ENCODE data around the gene CFAP43.

DNA sequence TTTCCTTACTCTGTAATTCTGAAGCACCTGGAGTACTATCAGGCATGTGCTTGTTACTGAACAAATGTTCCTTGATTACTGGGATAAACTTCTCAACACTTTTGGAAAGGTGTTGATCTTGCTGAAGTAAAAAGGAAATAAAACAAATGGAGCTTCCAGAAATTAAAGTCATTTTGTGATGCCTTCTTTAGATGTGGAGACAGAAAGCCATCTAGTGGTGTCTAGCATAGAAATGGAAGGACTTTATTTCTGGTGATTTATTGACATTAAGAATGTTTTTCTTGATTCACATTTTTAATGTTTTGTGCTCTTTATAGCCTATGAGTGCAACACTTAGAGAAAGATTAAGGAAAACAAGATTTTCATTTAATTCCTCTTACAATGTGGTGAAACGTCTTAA is 108.8 kb downstream of the CFAP43 start:
- TF ChIP-seq, protein P1, sequence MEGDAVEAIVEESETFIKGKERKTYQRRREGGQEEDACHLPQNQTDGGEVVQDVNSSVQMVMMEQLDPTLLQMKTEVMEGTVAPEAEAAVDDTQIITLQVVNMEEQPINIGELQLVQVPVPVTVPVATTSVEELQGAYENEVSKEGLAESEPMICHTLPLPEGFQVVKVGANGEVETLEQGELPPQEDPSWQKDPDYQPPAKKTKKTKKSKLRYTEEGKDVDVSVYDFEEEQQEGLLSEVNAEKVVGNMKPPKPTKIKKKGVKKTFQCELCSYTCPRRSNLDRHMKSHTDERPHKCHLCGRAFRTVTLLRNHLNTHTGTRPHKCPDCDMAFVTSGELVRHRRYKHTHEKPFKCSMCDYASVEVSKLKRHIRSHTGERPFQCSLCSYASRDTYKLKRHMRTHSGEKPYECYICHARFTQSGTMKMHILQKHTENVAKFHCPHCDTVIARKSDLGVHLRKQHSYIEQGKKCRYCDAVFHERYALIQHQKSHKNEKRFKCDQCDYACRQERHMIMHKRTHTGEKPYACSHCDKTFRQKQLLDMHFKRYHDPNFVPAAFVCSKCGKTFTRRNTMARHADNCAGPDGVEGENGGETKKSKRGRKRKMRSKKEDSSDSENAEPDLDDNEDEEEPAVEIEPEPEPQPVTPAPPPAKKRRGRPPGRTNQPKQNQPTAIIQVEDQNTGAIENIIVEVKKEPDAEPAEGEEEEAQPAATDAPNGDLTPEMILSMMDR (IDR thresholded peaks at IDR 0.05): no peak
- TF ChIP-seq ZNF263 (CRISPR knock-in tag; IDR thresholded peaks at IDR 0.05; ENCODE audit: low read depth) (no peak), ELF4 (CRISPR knock-in tag; IDR thresholded peaks at IDR 0.05; ENCODE audit: low read depth) (no peak)
- TF ChIP-seq, protein P2, sequence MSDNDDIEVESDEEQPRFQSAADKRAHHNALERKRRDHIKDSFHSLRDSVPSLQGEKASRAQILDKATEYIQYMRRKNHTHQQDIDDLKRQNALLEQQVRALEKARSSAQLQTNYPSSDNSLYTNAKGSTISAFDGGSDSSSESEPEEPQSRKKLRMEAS (CRISPR knock-in tag; IDR thresholded peaks at IDR 0.05): no peak
- TF ChIP-seq, protein P3, sequence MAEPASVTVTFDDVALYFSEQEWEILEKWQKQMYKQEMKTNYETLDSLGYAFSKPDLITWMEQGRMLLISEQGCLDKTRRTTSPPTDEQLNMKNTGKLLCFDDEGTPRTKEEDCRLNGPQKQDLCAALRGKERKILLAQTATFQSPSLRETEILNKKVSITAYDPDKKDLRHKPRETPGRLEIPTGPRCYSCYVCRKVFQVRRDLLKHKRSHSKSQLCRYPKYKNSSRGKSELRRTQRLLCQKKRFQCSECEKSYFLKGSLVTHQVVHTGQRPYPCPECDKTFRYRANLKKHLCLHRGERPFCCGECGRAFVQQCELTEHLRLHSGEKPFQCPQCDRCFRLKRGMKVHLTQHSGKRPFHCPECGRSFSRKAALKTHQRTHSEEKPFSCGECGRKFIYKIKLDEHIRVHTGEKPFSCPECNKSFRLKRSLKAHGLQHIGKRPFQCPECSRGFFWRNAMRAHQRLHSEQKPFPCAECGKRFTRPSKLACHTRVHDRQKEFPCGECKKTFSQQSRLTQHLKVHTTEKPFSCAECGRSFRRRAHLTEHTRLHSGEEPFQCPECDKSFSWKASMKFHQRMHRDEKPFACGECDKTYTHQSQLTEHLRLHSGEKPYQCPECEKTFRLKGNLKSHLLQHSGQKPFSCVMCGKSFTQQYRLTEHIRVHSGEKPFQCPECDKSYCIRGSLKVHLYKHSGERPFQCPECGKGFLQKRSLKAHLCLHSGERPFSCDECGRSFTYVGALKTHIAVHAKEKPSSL (CRISPR knock-in tag; conservative IDR thresholded peaks at IDR 0.05): no peak

Data from WTC11 (cell line).